ENCODE data around the gene ZBTB20. TPM values are rescaled to one million over a fixed set of nuclear protein-coding genes. Genes with fewer than 3 reads are reported as not detected.

The ZBTB20 gene
- total RNA-seq, 2 experiments from 2014 or later = 5.2 to 6.4 TPM

GRCh38 chr3:114344492-114344891 lies 802.6 kb downstream of the ZBTB20 start:
- ATAC-seq = peak; percentile 51
- H3K4me3 Mint-ChIP-seq = no peak overlapping the region
- H3K27me3 Mint-ChIP-seq = no peaks in the 10 kb centered on the region
- intact Hi-C loops (cut with DNase I, micrococcal nuclease) = no loop called here
- POLR2A ChIA-PET = no interaction called here
- no peaks in the 10 kb centered on the region for H3K9me3 Mint-ChIP-seq (ENCODE audit: low read depth)
- DNase-seq = no peak
- peaks cover 2% of the 10 kb centered on the region for H3K4me1 Mint-ChIP-seq
- H3K36me3 Mint-ChIP-seq (ENCODE audit: low read depth) = peaks cover 2% of the 10 kb centered on the region
- CTCF ChIA-PET = interaction anchor here (1.0 kb wide), 1 partner anchor 37 kb away, joined by 4 read pairs; no protein-coding TSS in a partner anchor
- H3K27ac Mint-ChIP-seq = no peak overlapping the region

GRCh38 chr3:114338651-114339357 lies 808.3 kb downstream of the ZBTB20 start:
- peaks cover 36% of the 10 kb centered on the region for H3K4me1 Mint-ChIP-seq
- H3K36me3 Mint-ChIP-seq (ENCODE audit: low read depth) = peaks cover 2% of the 10 kb centered on the region
- POLR2A ChIA-PET = no interaction called here
- intact Hi-C loops (cut with DNase I, micrococcal nuclease) = no loop called here
- DNase-seq (no peak), ATAC-seq (peak; percentile 47)
- CTCF ChIA-PET = no interaction called here
- no peaks in the 10 kb centered on the region for H3K9me3 Mint-ChIP-seq (ENCODE audit: low read depth)
- H3K27me3 Mint-ChIP-seq = no peaks in the 10 kb centered on the region
- H3K4me3 Mint-ChIP-seq = no peak overlapping the region
- peak overlapping the region; percentile 59 for H3K27ac Mint-ChIP-seq

GRCh38 chr3:114336857-114337256 lies 810.2 kb downstream of the ZBTB20 start:
- Mint-ChIP-seq H3K27me3 (no peaks in the 10 kb centered on the region), H3K4me3 (no peak overlapping the region), H3K27ac (peak overlapping the region; percentile 20), H3K4me1 (peaks cover 55% of the 10 kb centered on the region), H3K9me3 (ENCODE audit: low read depth) (peaks cover 4% of the 10 kb centered on the region), H3K36me3 (ENCODE audit: low read depth) (peaks cover 7% of the 10 kb centered on the region)
- ATAC-seq = no peak
- POLR2A ChIA-PET = no interaction called here
- intact Hi-C loops (cut with DNase I, micrococcal nuclease) = loop anchor here in 1 of 2 experiments (1.0 kb wide), 1 partner anchor 185 kb away; no protein-coding TSS in a partner anchor
- CTCF ChIA-PET = interaction anchor here (0.7 to 3.9 kb wide), 8 partner anchors 22 to 123 kb away, joined by 3 to 16 read pairs (median 4); partner anchors contain the start of gene TIGIT
- DNase-seq = no peak

- peaks cover 12% of the 10 kb centered on the region for H3K36me3 Mint-ChIP-seq (ENCODE audit: low read depth)
- peaks cover 59% of the 10 kb centered on the region for H3K4me1 Mint-ChIP-seq
- intact Hi-C loops (cut with DNase I, micrococcal nuclease) = loop anchor here in 1 of 2 experiments (1.0 kb wide), 1 partner anchor 184 kb away; no protein-coding TSS in a partner anchor
- H3K4me3 Mint-ChIP-seq = no peak overlapping the region
- H3K9me3 Mint-ChIP-seq (ENCODE audit: low read depth) = peaks cover 4% of the 10 kb centered on the region
- ATAC-seq (no peak), DNase-seq (no peak)
- no peaks in the 10 kb centered on the region for H3K27me3 Mint-ChIP-seq
- peak overlapping the region; percentile 76 for H3K27ac Mint-ChIP-seq
- ChIA-PET CTCF (interaction anchor here (0.6 to 3.9 kb wide), 7 partner anchors 22 to 1347 kb away, joined by 3 to 16 read pairs (median 4); partner anchors contain the start of gene TIGIT), POLR2A (no interaction called here)
Measured at GRCh38 chr3:114336122-114336697, 810.9 kb downstream of the ZBTB20 start.

GRCh38 chr3:114333923-114334240 lies 813.2 kb downstream of the ZBTB20 start:
- Mint-ChIP-seq H3K4me1 (peaks cover 77% of the 10 kb centered on the region), H3K9me3 (ENCODE audit: low read depth) (peaks cover 4% of the 10 kb centered on the region), H3K27ac (peak overlapping the region; percentile 92), H3K36me3 (ENCODE audit: low read depth) (peaks cover 16% of the 10 kb centered on the region), H3K4me3 (no peak overlapping the region), H3K27me3 (no peaks in the 10 kb centered on the region)
- DNase-seq = no peak
- ATAC-seq = no peak
- CTCF ChIA-PET = interaction anchor here (0.7 to 3.9 kb wide), 6 partner anchors 10 to 179 kb away, joined by 3 to 16 read pairs (median 6); no protein-coding TSS in a partner anchor
- intact Hi-C loops (cut with DNase I, micrococcal nuclease) = loop anchor here (2.0 to 5.0 kb wide), 5 partner anchors 17 to 119 kb away; partner anchors contain the start of gene TIGIT (in 1 of the 2)
- POLR2A ChIA-PET = no interaction called here

DNA sequence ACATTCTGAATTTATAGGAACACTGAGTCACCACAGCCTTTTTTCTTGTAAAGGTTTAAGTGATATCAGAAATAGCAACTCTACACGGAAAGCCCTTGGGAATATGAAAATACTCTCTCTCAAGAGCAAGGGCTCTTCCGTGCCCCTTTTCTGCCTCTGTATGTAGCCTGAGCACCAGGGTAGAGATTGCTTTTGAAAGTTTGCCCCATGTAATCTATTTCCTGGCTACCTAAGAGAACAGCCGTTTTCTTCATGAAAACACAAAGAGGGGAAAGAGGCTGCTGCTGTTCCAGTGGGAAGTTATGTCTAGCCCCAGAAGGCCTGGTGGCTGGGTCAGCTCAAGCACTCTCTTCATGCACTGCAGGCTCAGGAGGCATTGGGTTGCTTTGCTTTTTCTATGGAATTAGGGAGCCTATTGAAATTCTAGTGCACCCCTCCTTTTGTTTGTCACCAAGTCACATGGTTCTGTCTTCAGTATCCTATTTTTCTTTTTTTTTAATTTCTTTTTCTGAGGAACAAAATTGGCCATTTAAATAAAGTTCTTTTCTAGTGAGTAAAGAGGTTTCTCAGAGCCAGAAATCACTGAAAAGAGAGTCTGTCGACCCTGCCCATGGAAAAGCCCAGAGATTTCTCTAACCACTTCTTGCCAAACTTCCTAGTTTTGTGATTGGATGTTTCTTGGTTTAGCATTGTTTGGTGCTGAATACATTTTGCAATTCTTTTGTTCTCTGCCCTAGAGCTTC lies 813.7 kb downstream of the ZBTB20 start:
- Mint-ChIP-seq H3K4me3 (no peak overlapping the region), H3K36me3 (ENCODE audit: low read depth) (peaks cover 14% of the 10 kb centered on the region), H3K9me3 (ENCODE audit: low read depth) (peaks cover 4% of the 10 kb centered on the region), H3K27me3 (no peaks in the 10 kb centered on the region), H3K27ac (peak overlapping the region; percentile 92), H3K4me1 (peaks cover 79% of the 10 kb centered on the region)
- intact Hi-C loops (cut with DNase I, micrococcal nuclease) = loop anchor here (2.0 to 5.0 kb wide), 5 partner anchors 17 to 119 kb away; partner anchors contain the start of gene TIGIT (in 1 of the 2)
- ATAC-seq (peak; percentile 39), DNase-seq (no peak)
- CTCF ChIA-PET = interaction anchor here (1.3 to 3.8 kb wide), 3 partner anchors 9 to 179 kb away, joined by 3 to 13 read pairs (median 8); no protein-coding TSS in a partner anchor
- POLR2A ChIA-PET = no interaction called here

GRCh38 chr3:114332342-114333179 lies 814.5 kb downstream of the ZBTB20 start:
- ATAC-seq (peak; percentile 28), DNase-seq (no peak)
- intact Hi-C loops (cut with DNase I, micrococcal nuclease) = loop anchor here (1.0 to 5.0 kb wide), 6 partner anchors 16 to 118 kb away; partner anchors contain the start of gene TIGIT (in 1 of the 2)
- Mint-ChIP-seq H3K36me3 (ENCODE audit: low read depth) (peaks cover 14% of the 10 kb centered on the region), H3K4me3 (peak overlapping the region; percentile 3), H3K27me3 (no peaks in the 10 kb centered on the region), H3K27ac (peak overlapping the region; percentile 92), H3K4me1 (peaks cover 80% of the 10 kb centered on the region), H3K9me3 (ENCODE audit: low read depth) (peaks cover 4% of the 10 kb centered on the region)
- ChIA-PET POLR2A (no interaction called here), CTCF (interaction anchor here (1.6 kb wide), 1 partner anchor 40 kb away, joined by 6 read pairs; the partner anchor contains the start of gene TIGIT)

DNA sequence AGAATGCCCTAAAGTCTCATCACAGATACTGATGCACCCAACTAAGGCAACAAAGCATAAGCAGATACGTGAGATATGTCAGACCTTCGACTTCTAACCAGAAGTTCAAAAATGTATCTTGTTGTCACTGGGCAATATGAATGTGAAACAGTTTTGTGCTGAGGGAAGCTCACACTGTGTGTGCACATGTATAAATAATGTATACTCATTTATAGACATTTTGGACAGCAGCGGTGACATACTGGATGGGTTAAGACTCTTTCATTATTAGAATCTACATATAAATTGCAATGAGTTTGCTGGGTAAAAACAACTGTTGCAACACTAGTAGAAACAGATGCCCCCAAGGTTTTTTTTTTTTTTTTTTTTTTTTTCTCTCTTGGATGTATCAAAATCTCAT lies 815.4 kb downstream of the ZBTB20 start:
- intact Hi-C loops (cut with DNase I, micrococcal nuclease) = loop anchor here (1.0 to 5.0 kb wide), 6 partner anchors 15 to 117 kb away; partner anchors contain the start of gene TIGIT (in 1 of the 2)
- peak; percentile 35 for ATAC-seq

DNA sequence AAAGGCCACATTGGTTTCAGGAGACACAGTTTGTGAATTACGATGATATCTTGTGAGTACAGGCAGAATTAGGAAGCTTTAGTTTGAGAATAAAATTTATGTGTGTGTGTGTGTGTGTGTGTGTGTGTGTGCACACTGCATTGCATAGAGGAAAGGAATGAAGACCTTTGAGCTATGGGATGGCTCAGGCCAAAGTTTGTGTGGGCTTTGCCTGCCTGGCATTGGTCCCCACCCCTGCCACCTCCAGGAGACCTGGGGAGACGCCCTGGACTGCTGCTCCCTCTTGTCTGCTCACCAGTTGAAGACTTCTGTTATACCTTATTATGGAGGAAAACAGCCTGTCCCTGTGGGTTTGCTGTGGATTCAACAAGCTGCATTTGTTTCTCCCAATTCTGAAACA lies 816.1 kb downstream of the ZBTB20 start:
- Mint-ChIP-seq H3K36me3 (ENCODE audit: low read depth) (peaks cover 14% of the 10 kb centered on the region), H3K27me3 (no peaks in the 10 kb centered on the region), H3K4me3 (no peak overlapping the region), H3K27ac (peak overlapping the region; percentile 74), H3K4me1 (peaks cover 80% of the 10 kb centered on the region), H3K9me3 (ENCODE audit: low read depth) (peaks cover 4% of the 10 kb centered on the region)
- intact Hi-C loops (cut with DNase I, micrococcal nuclease) = loop anchor here in 1 of 2 experiments (5.0 kb wide), 1 partner anchor 39 kb away; the partner anchor contains the start of gene TIGIT
- ATAC-seq (no peak), DNase-seq (no peak)
- CTCF ChIA-PET = interaction anchor here (0.8 to 1.6 kb wide), 2 partner anchors 23 to 38 kb away, joined by 4 to 6 read pairs; partner anchors contain the start of gene TIGIT
- POLR2A ChIA-PET = no interaction called here

More for the DNA sequence above, 815.4 kb downstream of the ZBTB20 start:
- DNase-seq = no peak
- ChIA-PET POLR2A (no interaction called here), CTCF (interaction anchor here (1.6 kb wide), 1 partner anchor 39 kb away, joined by 6 read pairs; the partner anchor contains the start of gene TIGIT)
- Mint-ChIP-seq H3K36me3 (ENCODE audit: low read depth) (peaks cover 14% of the 10 kb centered on the region), H3K27me3 (no peaks in the 10 kb centered on the region), H3K9me3 (ENCODE audit: low read depth) (peaks cover 4% of the 10 kb centered on the region), H3K4me3 (no peak overlapping the region), H3K4me1 (peaks cover 84% of the 10 kb centered on the region), H3K27ac (peak overlapping the region; percentile 92)

DNA sequence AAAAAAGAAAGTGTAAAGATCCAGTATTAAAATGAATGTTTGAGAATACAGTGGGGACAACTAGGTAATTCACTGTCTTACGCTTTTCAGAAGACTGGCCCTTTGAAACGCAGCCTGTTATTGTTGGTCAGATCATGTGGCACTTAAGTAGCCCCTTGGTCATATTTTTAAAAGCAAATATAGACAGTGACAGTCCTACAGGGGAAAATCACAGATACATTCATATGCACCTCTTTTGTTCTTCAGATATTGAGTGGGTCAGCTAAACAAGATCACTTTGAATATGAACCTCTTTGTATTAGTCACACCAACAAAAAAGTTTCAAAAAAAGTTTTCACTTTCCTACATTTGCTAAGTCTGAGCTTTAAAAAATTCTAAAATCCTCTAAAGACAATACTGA lies 817.3 kb downstream of the ZBTB20 start:
- CTCF ChIA-PET = interaction anchor here (1.0 kb wide), 1 partner anchor 16 kb away, joined by 3 read pairs; no protein-coding TSS in a partner anchor

More for the DNA sequence above, 817.3 kb downstream of the ZBTB20 start:
- no peak for DNase-seq
- POLR2A ChIA-PET = interaction anchor here (1.1 kb wide), 1 partner anchor 22 kb away, joined by 6 read pairs; no protein-coding TSS in a partner anchor
- H3K4me1 Mint-ChIP-seq = peaks cover 79% of the 10 kb centered on the region
- H3K36me3 Mint-ChIP-seq (ENCODE audit: low read depth) = peaks cover 14% of the 10 kb centered on the region
- no peaks in the 10 kb centered on the region for H3K27me3 Mint-ChIP-seq
- H3K27ac Mint-ChIP-seq = peak overlapping the region; percentile 66
- intact Hi-C loops (cut with DNase I, micrococcal nuclease) = loop anchor here in 1 of 2 experiments (2.0 to 5.0 kb wide), 3 partner anchors 21 to 115 kb away; partner anchors contain the start of gene TIGIT
- no peak overlapping the region for H3K4me3 Mint-ChIP-seq
- ATAC-seq = peak; percentile 15
- peaks cover 4% of the 10 kb centered on the region for H3K9me3 Mint-ChIP-seq (ENCODE audit: low read depth)
